GM18519 (cell line): ENCODE data around the gene ERBB3.
"Not testable (repeated sequence)": the region's sequence is repeated elsewhere in the genome, so short reads cannot be mapped to it uniquely, and the experiment has no call there.

Experiments used
- ATAC-seq: cut with Tn5 transposase; IDR thresholded peaks from one replicate; pipeline ENCODE4 v1.9.1; 2021; ENCODE audit warnings: mild to moderate bottlenecking, moderate library complexity; ENCODE audit not compliant: unreplicated experiment, low FRiP score

ERBB3 gene

GRCh38 chr12:56079723-56080555 is at the start of gene ERBB3:
TSS of gene ERBB3 (plus strand) at chr12:56080165. CDS start at chr12:56080301, 136 bp downstream.
- no peak for ATAC-seq

GRCh38 chr12:56031987-56032386 is 48.0 kb upstream of the ERBB3 start:
- ATAC-seq, result no peak

DNA sequence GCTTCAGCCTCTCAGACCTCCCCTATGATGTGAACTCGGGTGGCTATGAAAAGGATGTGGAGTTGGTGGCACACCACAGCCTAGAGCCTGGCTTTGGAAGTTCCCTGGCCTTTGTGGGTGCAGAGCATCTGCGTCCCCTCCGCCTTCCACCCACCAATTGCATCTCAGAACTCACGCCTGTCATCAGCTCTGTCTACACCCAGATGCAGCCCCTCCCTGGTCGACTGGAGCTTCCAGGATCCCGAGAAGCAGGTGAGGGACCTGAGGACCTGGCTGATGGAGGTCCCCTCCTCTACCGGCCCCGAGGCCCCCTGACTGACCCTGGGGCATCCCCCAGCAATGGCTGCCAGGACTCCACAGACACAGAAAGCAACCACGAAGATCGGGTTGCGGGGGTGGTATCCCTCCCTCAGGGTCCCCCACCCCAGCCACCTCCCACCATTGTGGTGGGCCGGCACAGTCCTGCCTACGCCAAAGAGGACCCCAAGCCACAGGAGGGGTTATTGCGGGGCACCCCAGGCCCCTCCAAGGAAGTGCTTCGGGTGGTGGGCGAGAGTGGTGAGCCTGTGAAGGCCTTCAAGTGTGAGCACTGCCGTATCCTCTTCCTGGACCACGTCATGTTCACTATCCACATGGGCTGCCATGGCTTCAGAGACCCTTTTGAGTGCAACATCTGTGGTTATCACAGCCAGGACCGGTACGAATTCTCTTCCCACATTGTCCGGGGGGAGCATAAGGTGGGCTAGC is 45.2 kb upstream of the ERBB3 start:
- ATAC-seq, result no peak

DNA sequence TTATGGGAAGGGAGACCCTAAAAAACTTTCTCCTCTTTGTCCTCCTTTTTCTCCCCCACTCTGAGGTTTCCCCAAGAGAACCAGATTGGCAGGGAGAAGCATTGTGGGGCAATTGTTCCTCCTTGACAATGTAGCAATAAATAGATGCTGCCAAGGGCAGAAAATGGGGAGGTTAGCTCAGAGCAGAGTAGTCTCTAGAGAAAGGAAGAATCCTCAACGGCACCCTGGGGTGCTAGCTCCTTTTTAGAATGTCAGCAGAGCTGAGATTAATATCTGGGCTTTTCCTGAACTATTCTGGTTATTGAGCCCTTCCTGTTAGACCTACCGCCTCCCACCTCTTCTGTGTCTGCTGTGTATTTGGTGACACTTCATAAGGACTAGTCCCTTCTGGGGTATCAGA is 42.8 kb upstream of the ERBB3 start:
- ATAC-seq, result no peak

DNA sequence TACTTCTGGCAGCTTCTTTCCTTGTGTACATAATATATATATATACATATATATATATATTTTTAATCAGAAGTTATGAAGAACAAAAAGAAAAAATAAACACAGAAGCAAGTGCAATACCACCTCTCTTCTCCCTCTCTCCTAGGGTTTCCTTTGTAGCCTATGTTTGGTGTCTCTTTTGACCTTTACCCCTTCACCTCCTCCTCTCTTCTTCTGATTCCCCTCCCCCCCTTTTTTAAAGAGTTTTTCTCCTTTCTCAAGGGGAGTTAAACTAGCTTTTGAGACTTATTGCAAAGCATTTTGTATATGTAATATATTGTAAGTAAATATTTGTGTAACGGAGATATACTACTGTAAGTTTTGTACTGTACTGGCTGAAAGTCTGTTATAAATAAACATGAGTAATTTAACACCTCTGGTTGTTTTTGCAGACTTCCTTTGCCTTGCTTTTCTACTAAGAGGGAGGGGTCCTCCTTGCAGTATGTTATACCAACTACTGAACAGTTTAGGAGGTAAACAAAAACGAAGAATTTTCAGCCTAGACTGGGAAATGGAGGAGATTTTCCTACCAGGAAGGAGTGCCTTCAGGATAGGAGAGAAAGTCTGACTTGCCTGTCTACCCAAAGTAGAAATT is 41.8 kb upstream of the ERBB3 start:
- ATAC-seq, result no peak

DNA sequence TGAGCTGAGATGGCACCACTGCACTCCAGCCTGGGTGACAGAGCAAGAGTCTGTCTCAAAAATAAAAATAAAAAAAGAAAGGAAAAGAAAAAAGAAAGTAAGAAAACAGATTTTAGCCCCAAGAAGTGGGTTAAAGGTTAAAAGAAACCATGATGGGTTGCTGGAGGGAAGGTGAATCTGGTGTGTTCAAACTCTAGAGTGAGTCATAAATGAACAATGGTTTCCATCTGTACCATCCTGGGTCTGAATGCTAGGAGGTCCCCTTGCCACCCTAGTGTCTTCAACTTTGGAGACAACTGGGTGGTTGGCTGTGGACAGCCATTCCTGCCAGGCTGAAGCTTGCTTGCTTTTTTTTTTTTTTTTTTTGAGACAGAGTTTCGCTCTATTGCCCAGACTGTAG is 39.8 kb upstream of the ERBB3 start:
- ATAC-seq, result no peak

- ATAC-seq, result no peak
Observed at GRCh38 chr12:56040963-56041551, 38.9 kb upstream of the ERBB3 start.

- ATAC-seq, result peak; percentile 83
Observed at GRCh38 chr12:56041552-56042429, 38.2 kb upstream of the ERBB3 start, which contains the start of gene RPS26. TSS of gene RPS26 (plus strand) at chr12:56041918. CDS start at chr12:56042167, 249 bp downstream.

GRCh38 chr12:56042430-56042813 is 37.5 kb upstream of the ERBB3 start:
- not testable (repeated sequence) for ATAC-seq

DNA sequence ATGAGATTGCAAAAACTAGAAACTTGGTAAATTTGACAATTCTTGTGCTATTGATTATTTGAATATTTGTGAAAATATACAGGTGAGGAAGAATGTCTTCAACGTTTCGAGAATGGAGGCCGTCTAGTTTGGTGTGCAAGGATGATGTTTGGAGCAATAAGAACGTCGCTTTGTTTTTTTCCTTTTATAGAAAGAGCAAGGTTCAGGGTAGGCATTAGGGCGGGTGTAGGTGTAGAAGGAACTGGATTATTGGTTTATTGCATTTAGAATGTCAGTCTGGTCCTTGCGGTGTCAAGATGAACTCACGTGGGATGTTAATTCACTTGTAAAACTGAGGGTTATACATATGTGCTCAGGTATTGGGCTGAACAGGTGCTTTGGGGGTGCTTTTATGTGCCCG is 37.1 kb upstream of the ERBB3 start:
- no peak for ATAC-seq

DNA sequence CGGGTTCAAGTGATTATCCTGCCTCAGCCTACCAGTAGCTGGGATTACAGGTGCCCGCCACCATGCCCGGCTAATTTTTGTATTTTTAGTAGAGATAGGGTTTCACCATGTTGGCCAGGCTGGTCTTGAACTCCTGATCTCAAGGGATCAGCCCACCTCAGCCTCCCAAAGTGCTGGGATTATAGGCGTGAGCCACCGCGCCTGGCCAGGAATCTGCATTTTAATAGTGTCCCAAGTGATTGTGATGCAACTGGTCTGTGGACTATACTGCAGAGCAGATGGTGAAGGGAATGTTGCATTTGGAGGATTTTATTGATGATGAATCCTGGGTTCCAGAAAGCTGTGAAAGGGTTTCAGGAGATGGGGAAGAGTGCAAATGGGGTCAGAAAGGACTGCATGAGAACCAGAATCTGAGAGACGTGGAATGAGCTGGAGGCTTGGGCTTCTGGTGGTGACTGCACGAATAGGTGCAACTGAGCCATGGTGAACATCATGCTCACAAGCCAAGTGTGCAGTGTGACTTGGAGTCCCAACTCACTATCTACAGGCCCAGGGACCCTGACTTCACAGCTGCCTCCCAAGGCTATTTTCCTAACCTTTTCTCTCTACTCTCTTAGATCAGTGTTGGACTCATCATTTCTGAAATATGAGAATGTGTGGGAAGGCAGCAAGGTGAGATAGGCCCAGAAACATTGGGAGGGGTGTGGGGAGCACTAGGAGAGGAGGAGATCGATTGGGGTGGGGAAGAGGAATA is 33.8 kb upstream of the ERBB3 start:
- ATAC-seq, result no peak

GRCh38 chr12:56053407-56053893 is 26.5 kb upstream of the ERBB3 start:
- no peak for ATAC-seq

DNA sequence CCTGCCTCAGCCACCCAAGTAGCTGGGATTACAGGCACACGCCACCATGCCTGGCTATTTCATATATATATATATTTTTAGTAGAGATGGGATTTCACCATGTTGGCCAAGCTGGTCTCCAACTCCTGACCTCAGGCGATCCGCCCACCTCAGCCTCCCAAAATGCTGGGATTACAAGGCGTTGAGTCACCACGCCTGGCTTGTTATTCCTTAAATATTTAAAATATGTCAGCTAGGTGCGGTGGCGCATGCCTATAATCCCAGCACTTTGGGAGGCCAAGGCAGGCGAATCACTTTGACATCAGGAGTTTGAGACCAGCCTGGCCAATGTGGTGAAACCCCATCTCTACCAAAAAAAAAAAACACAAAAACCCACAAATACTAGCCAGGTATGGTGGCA is 20.0 kb upstream of the ERBB3 start:
- ATAC-seq, result not testable (repeated sequence)

DNA sequence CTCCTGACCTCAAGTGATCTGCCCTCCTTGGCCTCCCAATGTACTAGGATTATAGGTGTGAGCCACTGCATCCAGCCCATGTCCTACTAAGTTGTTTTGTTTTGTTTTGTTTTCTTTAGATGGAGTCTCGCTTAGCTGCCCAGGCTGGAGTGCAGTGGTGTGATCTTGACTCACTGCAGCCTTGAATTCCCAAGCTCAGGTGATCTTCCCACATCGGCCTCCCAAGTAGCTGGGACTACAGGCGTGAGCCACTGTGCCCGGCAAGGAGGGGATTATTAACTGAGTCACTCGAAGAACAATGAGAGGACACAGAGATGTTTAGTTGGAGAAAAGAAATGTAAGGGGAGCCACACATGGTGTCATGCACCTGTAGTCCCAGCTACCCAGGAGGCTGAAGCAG is 18.0 kb upstream of the ERBB3 start:
- no peak for ATAC-seq

DNA sequence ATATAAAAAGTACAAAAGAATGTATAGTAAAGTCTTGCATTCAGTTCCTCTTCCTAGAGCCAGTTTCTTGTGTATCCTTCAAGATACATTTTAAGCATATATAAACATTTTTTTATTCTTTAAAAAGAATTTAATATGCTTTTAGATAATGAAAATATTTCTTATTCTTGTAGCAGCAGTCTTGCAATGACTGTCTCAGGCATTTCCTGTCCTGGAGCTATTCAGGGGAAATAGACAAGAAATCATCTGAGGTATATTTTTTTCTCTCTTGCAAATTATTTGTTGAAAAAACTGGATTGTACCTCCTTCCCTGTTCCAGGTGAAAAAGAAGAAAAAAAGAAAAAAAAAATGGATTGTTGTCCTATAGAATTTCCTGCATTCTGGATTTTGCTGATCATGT is 17.0 kb upstream of the ERBB3 start:
- no peak for ATAC-seq

- no peak for ATAC-seq
Observed at GRCh38 chr12:56071648-56072047, 8.3 kb upstream of the ERBB3 start.

DNA sequence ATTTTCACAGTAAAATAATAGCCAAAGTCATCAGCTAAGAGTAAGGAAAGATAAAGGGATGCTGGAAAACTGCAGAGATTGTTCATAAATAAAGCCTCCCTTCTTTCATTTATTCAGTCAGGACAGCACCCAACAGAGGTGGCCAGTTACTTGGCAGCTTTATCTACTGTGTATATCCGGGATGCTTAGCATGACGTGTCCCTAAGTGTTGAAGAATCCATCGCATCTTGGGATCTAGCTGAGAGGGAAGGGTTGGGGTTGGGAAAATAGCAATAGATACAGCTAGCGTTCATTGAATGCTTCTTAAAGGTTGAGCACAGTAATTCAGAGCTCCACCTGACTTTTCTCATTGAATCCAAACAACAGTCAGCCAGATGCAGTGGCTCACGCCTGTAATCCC is 5.6 kb upstream of the ERBB3 start:
- no peak for ATAC-seq

DNA sequence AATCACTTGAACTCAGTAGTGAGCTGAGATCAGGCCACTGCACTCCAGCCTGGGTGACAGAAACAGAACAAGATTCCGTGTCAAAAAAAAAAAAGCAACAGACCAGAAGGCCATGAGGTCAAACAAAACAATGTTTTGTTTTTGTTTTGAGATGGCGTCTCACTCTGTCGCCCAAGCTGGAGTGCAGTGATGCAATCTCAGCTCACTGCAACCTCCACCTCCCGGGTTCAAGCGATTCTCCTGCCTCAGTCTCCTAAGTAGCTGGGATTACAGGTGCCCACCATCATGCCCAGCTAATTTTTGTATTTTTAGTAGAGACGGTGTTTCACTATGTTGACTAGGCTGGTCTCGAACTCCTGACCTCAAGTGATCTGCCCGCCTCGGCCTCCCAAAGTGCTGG is 2.0 kb upstream of the ERBB3 start:
- not testable (repeated sequence) for ATAC-seq

DNA sequence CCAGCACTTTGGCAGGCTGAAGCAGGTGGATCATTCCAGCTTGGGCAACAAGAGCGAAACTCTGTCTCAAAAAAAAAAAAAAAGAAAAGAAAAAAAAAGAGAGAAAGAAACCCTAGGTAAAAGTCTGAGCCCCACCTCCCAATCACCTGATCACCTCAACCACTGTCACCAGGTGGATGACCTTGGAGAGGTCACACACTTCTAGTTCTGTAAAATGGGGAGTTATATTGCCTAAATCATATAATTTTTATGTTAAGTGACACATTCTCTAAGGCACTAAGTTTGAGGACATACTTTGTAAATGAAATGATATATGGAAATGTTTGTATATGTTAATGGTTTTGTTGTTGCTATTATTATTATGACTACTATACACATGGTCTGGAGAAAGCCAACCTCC is 1.5 kb upstream of the ERBB3 start:
- ATAC-seq, result no peak
